ENCODE results near the gene UBAP2. TPM values are rescaled to one million over a fixed set of nuclear protein-coding genes. Genes with fewer than 3 reads are reported as not detected.

UBAP2 gene
- total and polyA plus RNA-seq, 8 donors = 28.2 to 40.3 (median 36.3) TPM

GRCh38 chr9:33939924-33940874 lies 108.5 kb downstream of the UBAP2 start:
- H3K27ac ChIP-seq = no peak overlapping the region
- no peaks in the 10 kb centered on the region for H3K27me3 ChIP-seq
- no peak for TF ChIP-seq CTCF (IDR thresholded peaks at IDR 0.05)
- H3K9me3 ChIP-seq = no peaks in the 10 kb centered on the region
- peaks cover 0 to 85% of the 10 kb centered on the region in 2 donors for H3K36me3 ChIP-seq
- intact Hi-C loops (cut with DNase I) = no loop called here
- DNase-seq (no peak), ATAC-seq (no peak)
- H3K4me3 ChIP-seq = no peak overlapping the region
- no peaks in the 10 kb centered on the region for H3K4me1 ChIP-seq

GRCh38 chr9:33934188-33934878 lies 114.4 kb downstream of the UBAP2 start:
- H3K4me3 ChIP-seq = no peak overlapping the region
- H3K36me3 ChIP-seq = peaks cover 0 to 86% of the 10 kb centered on the region in 2 donors

GRCh38 chr9:33932078-33932807 lies 116.4 kb downstream of the UBAP2 start:
- ATAC-seq (no peak), DNase-seq (no peak)
- no peaks in the 10 kb centered on the region for H3K9me3 ChIP-seq
- no peaks in the 10 kb centered on the region for H3K4me1 ChIP-seq
- peaks cover 0 to 86% of the 10 kb centered on the region in 2 donors for H3K36me3 ChIP-seq
- no peak for TF ChIP-seq CTCF (IDR thresholded peaks at IDR 0.05)
- H3K27me3 ChIP-seq = no peaks in the 10 kb centered on the region
- no peak overlapping the region for H3K4me3 ChIP-seq
- intact Hi-C loops (cut with DNase I) = no loop called here
- no peak overlapping the region for H3K27ac ChIP-seq

More at GRCh38 chr9:33934188-33934878, 114.4 kb downstream of the UBAP2 start:
- ATAC-seq = no peak
- H3K27ac ChIP-seq = no peak overlapping the region
- H3K4me1 ChIP-seq = no peaks in the 10 kb centered on the region
- H3K27me3 ChIP-seq = no peaks in the 10 kb centered on the region
- intact Hi-C loops (cut with DNase I) = no loop called here
- DNase-seq = no peak
- no peak for TF ChIP-seq CTCF (IDR thresholded peaks at IDR 0.05)
- H3K9me3 ChIP-seq = no peaks in the 10 kb centered on the region

- Histone ChIP-seq H3K27ac (no peak overlapping the region), H3K4me1 (no peaks in the 10 kb centered on the region), H3K36me3 (peaks cover 0 to 87% of the 10 kb centered on the region in 2 donors), H3K4me3 (no peak overlapping the region), H3K9me3 (no peaks in the 10 kb centered on the region), H3K27me3 (no peaks in the 10 kb centered on the region)
- intact Hi-C loops (cut with DNase I) = no loop called here
- no peak for TF ChIP-seq CTCF (IDR thresholded peaks at IDR 0.05)
- DNase-seq (no peak), ATAC-seq (no peak)
These were observed 117.4 kb downstream of the UBAP2 start for GRCh38 chr9:33931326-33931725.
